Osteoblast (primary cell): Measurements from ENCODE around the gene BCL11A. TPM values are rescaled to one million over a fixed set of nuclear protein-coding genes. Genes with fewer than 3 reads are reported as not detected.

ENCODE experiments used
- DNase-seq: peaks from one replicate; pipeline ENCODE4 v3.0.0; 2011; ENCODE audit warnings: low spot score, mixed read lengths; ENCODE audit not compliant: insufficient read length; ENCODE audit errors: missing footprints
- H2AFZ ChIP-seq: 2 replicates; pipeline ENCODE4 v1.6.0; 2011; ENCODE audit warnings: mild to moderate bottlenecking, low read length
- H3K27ac ChIP-seq: 2 replicates; pipeline ENCODE4 v1.5.1; 2011; ENCODE audit warnings: mild to moderate bottlenecking, low read depth, low read length, moderate library complexity
- H3K27me3 ChIP-seq: 2 replicates; pipeline ENCODE4 v1.6.0; 2012; ENCODE audit warnings: mild to moderate bottlenecking, control low read depth, inconsistent platforms, low read length, moderate library complexity; ENCODE audit not compliant: insufficient read depth
- H3K36me3 ChIP-seq: 2 replicates; pipeline ENCODE4 v1.5.1; 2011; ENCODE audit warnings: mild to moderate bottlenecking, low read length, control low read depth, moderate library complexity; ENCODE audit not compliant: insufficient read depth
- H3K4me1 ChIP-seq: 2 replicates; pipeline ENCODE4 v1.5.1; 2011; ENCODE audit warnings: mild to moderate bottlenecking, low read length, control low read depth, moderate library complexity; ENCODE audit not compliant: insufficient read depth
- H3K4me2 ChIP-seq: 2 replicates; pipeline ENCODE4 v1.6.0; 2011; ENCODE audit warnings: mild to moderate bottlenecking, low read length; ENCODE audit not compliant: insufficient read depth
- H3K4me3 ChIP-seq: fragments of 200-600 bp; sonication (generic); 3 replicates; pipeline ENCODE4 v1.5.1; 2012; ENCODE audit warnings: mild to moderate bottlenecking, low read length, inconsistent platforms; ENCODE audit not compliant: insufficient read depth
- H3K79me2 ChIP-seq: 2 replicates; pipeline ENCODE4 v1.6.0; 2012; ENCODE audit warnings: mild to moderate bottlenecking, low read length, control low read depth, inconsistent platforms; ENCODE audit not compliant: insufficient read depth
- H3K9me3 ChIP-seq: 2 replicates; pipeline ENCODE4 v1.5.1; 2011; ENCODE audit warnings: low read depth, low read length, control low read depth
- H4K20me1 ChIP-seq: 2 replicates; pipeline ENCODE4 v1.6.0; 2012; ENCODE audit warnings: mild to moderate bottlenecking, low read length, control low read depth; ENCODE audit not compliant: insufficient read depth
- CTCF ChIP-seq: IDR thresholded peaks from 2 replicates; pipeline ENCODE4 v1.5.1; 2011; ENCODE audit warnings: mild to moderate bottlenecking, low read depth, low read length, moderate library complexity; ENCODE audit errors: extremely low read depth
- total RNA-seq: library from RNA; depleted of rRNA; stranded (reverse); fragments of >200 nt; gene quantifications from 2 replicates; pipeline ENCODE4 v1.2.3, GENCODE V29; 2012

Gene BCL11A
- total RNA-seq, 1 donor: 1.4 TPM

GRCh38 chr2:60416221-60417008, 137.0 kb downstream of the BCL11A start:
- no peak for DNase-seq

GRCh38 chr2:60415814-60416213, 137.6 kb downstream of the BCL11A start:
- no peak overlapping the region for H3K4me2 ChIP-seq

More at GRCh38 chr2:60416221-60417008, 137.0 kb downstream of the BCL11A start:
- Histone ChIP-seq H3K4me2 (no peak overlapping the region), H3K27me3 (no peaks in the 10 kb centered on the region), H3K27ac (no peak overlapping the region), H2AFZ (no peak overlapping the region), H3K79me2 (no peaks in the 10 kb centered on the region), H3K4me3 (no peak overlapping the region), H3K9me3 (peaks cover 2% of the 10 kb centered on the region), H3K36me3 (no peaks in the 10 kb centered on the region), H3K4me1 (no peaks in the 10 kb centered on the region), H4K20me1 (no peaks in the 10 kb centered on the region)
- TF ChIP-seq CTCF: no peak

GRCh38 chr2:60414495-60415138, 138.8 kb downstream of the BCL11A start:
- no peak for TF ChIP-seq CTCF
- H3K27ac ChIP-seq: no peak overlapping the region
- H2AFZ ChIP-seq: no peak overlapping the region
- H3K4me3 ChIP-seq: no peak overlapping the region
- no peak for DNase-seq
- peaks cover 2% of the 10 kb centered on the region for H3K9me3 ChIP-seq
- H3K79me2 ChIP-seq: no peaks in the 10 kb centered on the region
- no peaks in the 10 kb centered on the region for H4K20me1 ChIP-seq
- no peaks in the 10 kb centered on the region for H3K4me1 ChIP-seq
- H3K27me3 ChIP-seq: no peaks in the 10 kb centered on the region
- no peaks in the 10 kb centered on the region for H3K36me3 ChIP-seq
- no peak overlapping the region for H3K4me2 ChIP-seq

More at GRCh38 chr2:60415814-60416213, 137.6 kb downstream of the BCL11A start:
- Histone ChIP-seq H3K27ac (no peak overlapping the region), H3K4me1 (no peaks in the 10 kb centered on the region), H3K79me2 (no peaks in the 10 kb centered on the region), H4K20me1 (no peaks in the 10 kb centered on the region), H3K36me3 (no peaks in the 10 kb centered on the region), H3K9me3 (peaks cover 2% of the 10 kb centered on the region), H3K27me3 (no peaks in the 10 kb centered on the region), H3K4me3 (no peak overlapping the region), H2AFZ (no peak overlapping the region)
- no peak for DNase-seq
- TF ChIP-seq CTCF: no peak

GRCh38 chr2:60413814-60414168, 139.7 kb downstream of the BCL11A start:
- Histone ChIP-seq H3K36me3 (no peaks in the 10 kb centered on the region), H2AFZ (no peak overlapping the region), H3K4me1 (no peaks in the 10 kb centered on the region), H3K27ac (no peak overlapping the region), H3K79me2 (no peaks in the 10 kb centered on the region), H4K20me1 (no peaks in the 10 kb centered on the region), H3K4me3 (no peak overlapping the region), H3K4me2 (no peak overlapping the region), H3K9me3 (peaks cover 2% of the 10 kb centered on the region), H3K27me3 (no peaks in the 10 kb centered on the region)
- TF ChIP-seq CTCF: no peak
- no peak for DNase-seq
